Right hindlimb (tissue), 1 donor: ENCODE data around the gene NPL.

Experiments
- DNase-seq: peaks from one replicate; pipeline ENCODE4 v3.0.0-alpha.2; 2018

The NPL gene

GRCh38 chr1:182789138-182790076, at the start of gene NPL:
Gene NPL, plus strand, starts transcription at chr1:182789773. Its CDS starts 4,599 bp downstream, at chr1:182794372.
- DNase-seq = peak; percentile 89

- no peak for DNase-seq
These were observed 49.5 kb upstream of the NPL start for GRCh38 chr1:182740120-182740519.

GRCh38 chr1:182742780-182743179, 46.8 kb upstream of the NPL start:
- no peak for DNase-seq

- peak; percentile 36 for DNase-seq
These were observed 37.2 kb upstream of the NPL start for GRCh38 chr1:182752077-182752988.

- no peak for DNase-seq
These were observed 35.5 kb upstream of the NPL start for GRCh38 chr1:182754087-182754486.

GRCh38 chr1:182754543-182755314, 34.8 kb upstream of the NPL start:
- no peak for DNase-seq

GRCh38 chr1:182755632-182756031, 33.9 kb upstream of the NPL start:
- DNase-seq = no peak

GRCh38 chr1:182756423-182756822, 33.1 kb upstream of the NPL start:
- DNase-seq = no peak

GRCh38 chr1:182761396-182762395, 27.9 kb upstream of the NPL start:
- DNase-seq = no peak

GRCh38 chr1:182762536-182762935, 27.0 kb upstream of the NPL start:
- no peak for DNase-seq

GRCh38 chr1:182764029-182764727, 25.4 kb upstream of the NPL start:
- no peak for DNase-seq

- DNase-seq = peak; percentile 47
These were observed 24.2 kb upstream of the NPL start for GRCh38 chr1:182765391-182765790.

- no peak for DNase-seq
These were observed 23.5 kb upstream of the NPL start for GRCh38 chr1:182766050-182766449.

- no peak for DNase-seq
These were observed 22.5 kb upstream of the NPL start for GRCh38 chr1:182766881-182767645.

- DNase-seq = no peak
These were observed 20.6 kb upstream of the NPL start for GRCh38 chr1:182768963-182769362.

GRCh38 chr1:182770232-182770631, 19.3 kb upstream of the NPL start:
- DNase-seq = no peak

- no peak for DNase-seq
These were observed 18.2 kb upstream of the NPL start for GRCh38 chr1:182771187-182771984.

- no peak for DNase-seq
These were observed 12.2 kb upstream of the NPL start for GRCh38 chr1:182777386-182777785.

- DNase-seq = no peak
These were observed 10.7 kb upstream of the NPL start for GRCh38 chr1:182778862-182779261.
